PC-9 (cell line): ENCODE data around the gene TEX29. TPM values are rescaled to one million over a fixed set of nuclear protein-coding genes. Genes with fewer than 3 reads are reported as not detected.

Source experiments
- BruUV-seq: library from RNA; stranded (reverse); fragments of 400-500 nt; replicated peaks from 2 replicates; lab custom pipeline; 2021; lab: Mats Ljungman, UMichigan
- CTCF ChIA-PET: fragments of 300-600 bp; sonication (Branson Sonifier 250); formaldehyde crosslinking; loops from one replicate; lab custom pipeline; 2022; ENCODE audit warnings: antibody characterized with exemption; lab: Charles Lee
- POLR2A ChIA-PET: fragments of 300-600 bp; sonication (Branson Sonifier 250); formaldehyde crosslinking; loops from one replicate; lab custom pipeline; 2022; ENCODE audit warnings: antibody characterized with exemption; ENCODE audit not compliant: unreplicated experiment; lab: Charles Lee
- DNase-seq, 2 experiments: peaks; one replicate each; pipeline versions ENCODE4 v3.0.0 to v3.0.0-alpha.2; 2015 to 2022; ENCODE audit warnings: mixed read lengths in 1 of 2
- H2AFZ ChIP-seq: fragments of 200-600 bp; sonication (generic); 2 replicates; pipeline ENCODE4 v1.8.1; 2017; ENCODE audit warnings: antibody characterized with exemption
- H3F3A ChIP-seq: fragments of 200-600 bp; sonication (generic); 2 replicates; pipeline ENCODE4 v1.8.1; 2017; ENCODE audit warnings: antibody characterized with exemption, mild to moderate bottlenecking, low read depth; ENCODE audit not compliant: insufficient read depth
- H3K27ac ChIP-seq: fragments of 200-600 bp; sonication (generic); 2 replicates; pipeline ENCODE4 v1.6.1; 2016; ENCODE audit warnings: mixed run types
- H3K27me3 ChIP-seq: fragments of 200-600 bp; sonication (generic); 2 replicates; pipeline ENCODE4 v1.6.1; 2016; ENCODE audit warnings: low read depth, mixed run types; ENCODE audit not compliant: insufficient read depth
- H3K36me3 ChIP-seq: fragments of 200-600 bp; sonication (generic); 2 replicates; pipeline ENCODE4 v1.6.1; 2016; ENCODE audit warnings: low read depth, mixed run types
- H3K4me1 ChIP-seq: fragments of 200-600 bp; sonication (generic); replicated peaks from 2 replicates; pipeline ENCODE4 v1.6.1; 2016; ENCODE audit warnings: mixed run types; ENCODE audit not compliant: insufficient read depth
- H3K4me2 ChIP-seq: fragments of 200-600 bp; sonication (generic); 2 replicates; pipeline ENCODE4 v1.6.1; 2017; ENCODE audit warnings: mixed run types
- H3K4me3 ChIP-seq: fragments of 200-600 bp; sonication (generic); 2 replicates; pipeline ENCODE4 v1.6.1; 2016; ENCODE audit warnings: mixed run types
- H3K79me2 ChIP-seq: fragments of 200-600 bp; sonication (generic); 2 replicates; pipeline ENCODE4 v1.6.1; 2017; ENCODE audit warnings: low read depth, mixed run types
- H3K9me2 ChIP-seq: fragments of 200-600 bp; sonication (generic); 2 replicates; pipeline ENCODE4 v1.8.1; 2017; ENCODE audit warnings: mild to moderate bottlenecking; ENCODE audit not compliant: insufficient read depth
- H3K9me3 ChIP-seq: fragments of 200-600 bp; sonication (generic); 2 replicates; pipeline ENCODE4 v1.8.1; 2016; ENCODE audit warnings: low read depth; ENCODE audit not compliant: insufficient read depth
- H4K20me1 ChIP-seq: fragments of 200-600 bp; sonication (generic); 2 replicates; pipeline ENCODE4 v1.8.1; 2017; ENCODE audit not compliant: insufficient read depth
- EZH2 ChIP-seq: fragments of 200-600 bp; sonication (generic); IDR thresholded peaks from 2 replicates; pipeline ENCODE4 v1.8.0; 2017; ENCODE audit warnings: antibody characterized with exemption, low read depth
- intact Hi-C: fragments of 100-400 bp; cut with micrococcal nuclease; formaldehyde crosslinking; loops from one replicate; pipeline ENCODE4 v1.10.0; 2022; ENCODE audit not compliant: unreplicated experiment
- total RNA-seq: library from RNA; stranded (reverse); gene quantifications from 2 replicates; pipeline ENCODE4 v1.2.3, GENCODE V29; 2021
- TF ChIP-seq, protein P1 (sequence below): fragments of 200-600 bp; sonication (generic); conservative IDR thresholded peaks from 2 replicates; pipeline ENCODE4 v1.6.1; 2017; ENCODE audit warnings: mixed run types, antibody characterized with exemption, mild to moderate bottlenecking, moderate library complexity

Gene TEX29
- total RNA-seq, 1 experiment from 2014 or later, result not detected

DNA sequence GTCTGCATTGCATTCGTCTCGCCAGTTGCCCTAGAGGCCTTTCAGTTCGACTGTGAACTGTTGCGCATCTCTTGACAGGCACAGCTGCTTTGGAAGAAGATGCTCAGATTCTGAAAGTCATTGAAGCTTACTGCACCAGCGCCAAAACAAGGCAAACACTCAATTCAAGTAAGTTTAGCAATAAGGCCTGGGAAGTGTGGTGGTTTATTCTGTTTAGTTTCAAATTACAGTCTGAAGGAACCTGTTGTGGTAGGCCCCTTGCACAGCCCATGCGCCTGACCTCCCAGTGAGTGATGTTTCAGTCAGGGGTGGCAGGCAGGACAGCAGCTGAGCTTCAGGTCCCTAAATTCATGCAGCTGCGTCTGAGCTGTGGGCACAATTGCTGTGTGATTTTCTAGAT lies 32.2 kb upstream of the TEX29 start:
- Histone ChIP-seq H3K9me2 (no peaks in the 10 kb centered on the region), H3K27me3 (no peaks in the 10 kb centered on the region), H3K4me2 (no peak overlapping the region), H3K27ac (no peak overlapping the region), H3K4me1 (no peaks in the 10 kb centered on the region), H2AFZ (no peak overlapping the region), H4K20me1 (no peaks in the 10 kb centered on the region), H3K9me3 (no peaks in the 10 kb centered on the region), H3K79me2 (no peaks in the 10 kb centered on the region), H3F3A (no peaks in the 10 kb centered on the region), H3K4me3 (no peak overlapping the region), H3K36me3 (0 out of 2 replicates have a peak, but pooled peaks cover 5% of the 10 kb centered on the region)
- CTCF ChIA-PET, result no interaction called here
- intact Hi-C loops, result no loop called here
- no peak for DNase-seq
- TF ChIP-seq, protein P1, sequence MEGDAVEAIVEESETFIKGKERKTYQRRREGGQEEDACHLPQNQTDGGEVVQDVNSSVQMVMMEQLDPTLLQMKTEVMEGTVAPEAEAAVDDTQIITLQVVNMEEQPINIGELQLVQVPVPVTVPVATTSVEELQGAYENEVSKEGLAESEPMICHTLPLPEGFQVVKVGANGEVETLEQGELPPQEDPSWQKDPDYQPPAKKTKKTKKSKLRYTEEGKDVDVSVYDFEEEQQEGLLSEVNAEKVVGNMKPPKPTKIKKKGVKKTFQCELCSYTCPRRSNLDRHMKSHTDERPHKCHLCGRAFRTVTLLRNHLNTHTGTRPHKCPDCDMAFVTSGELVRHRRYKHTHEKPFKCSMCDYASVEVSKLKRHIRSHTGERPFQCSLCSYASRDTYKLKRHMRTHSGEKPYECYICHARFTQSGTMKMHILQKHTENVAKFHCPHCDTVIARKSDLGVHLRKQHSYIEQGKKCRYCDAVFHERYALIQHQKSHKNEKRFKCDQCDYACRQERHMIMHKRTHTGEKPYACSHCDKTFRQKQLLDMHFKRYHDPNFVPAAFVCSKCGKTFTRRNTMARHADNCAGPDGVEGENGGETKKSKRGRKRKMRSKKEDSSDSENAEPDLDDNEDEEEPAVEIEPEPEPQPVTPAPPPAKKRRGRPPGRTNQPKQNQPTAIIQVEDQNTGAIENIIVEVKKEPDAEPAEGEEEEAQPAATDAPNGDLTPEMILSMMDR, result no peak
- no peak for TF ChIP-seq EZH2
- POLR2A ChIA-PET, result interaction anchor here (0.6 kb wide), 1 partner anchor 235 kb away, joined by 7 read pairs; no protein-coding TSS in a partner anchor
- BruUV-seq, result no TSS peak

GRCh38 chr13:111289251-111289650 lies 31.2 kb upstream of the TEX29 start:
- Histone ChIP-seq H3K27me3 (no peaks in the 10 kb centered on the region), H3K4me1 (no peaks in the 10 kb centered on the region), H3K4me3 (no peak overlapping the region), H3K9me3 (no peaks in the 10 kb centered on the region), H3K27ac (no peak overlapping the region), H3K4me2 (no peak overlapping the region), H3F3A (no peaks in the 10 kb centered on the region), H3K9me2 (no peaks in the 10 kb centered on the region), H2AFZ (no peak overlapping the region), H3K79me2 (no peaks in the 10 kb centered on the region), H4K20me1 (no peaks in the 10 kb centered on the region), H3K36me3 (0 out of 2 replicates have a peak, but pooled peaks cover 5% of the 10 kb centered on the region)
- no peak for TF ChIP-seq EZH2
- TF ChIP-seq, protein P1, result no peak
- no TSS peak for BruUV-seq
- intact Hi-C loops, result no loop called here
- ChIA-PET CTCF (no interaction called here), POLR2A (no interaction called here)
- DNase-seq, result no peak

DNA sequence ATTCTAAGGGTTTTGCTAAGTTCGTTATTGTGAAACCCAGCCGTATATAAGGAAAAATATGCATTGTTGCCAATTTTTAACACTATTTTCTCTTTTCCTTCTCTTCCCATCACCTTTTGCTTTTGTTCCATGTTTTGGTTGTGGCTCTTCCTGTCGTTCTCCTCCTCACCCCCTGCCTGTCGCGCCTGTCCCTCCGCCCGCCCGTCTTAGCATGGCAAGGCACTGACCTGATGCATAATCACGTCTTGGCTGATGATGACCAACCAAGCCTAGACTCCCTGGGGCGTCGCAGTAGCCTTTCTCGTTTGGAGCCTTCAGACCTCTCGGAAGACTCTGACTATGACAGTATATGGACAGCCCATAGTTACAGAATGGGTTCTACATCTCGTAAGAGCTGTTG lies 28.5 kb upstream of the TEX29 start:
- TF ChIP-seq, protein P1, result no peak
- TF ChIP-seq EZH2, result no peak
- Histone ChIP-seq H4K20me1 (peaks cover 12% of the 10 kb centered on the region), H2AFZ (no peak overlapping the region), H3K9me2 (no peaks in the 10 kb centered on the region), H3K27ac (no peak overlapping the region), H3K4me2 (no peak overlapping the region), H3F3A (no peaks in the 10 kb centered on the region), H3K9me3 (no peaks in the 10 kb centered on the region), H3K79me2 (no peaks in the 10 kb centered on the region), H3K27me3 (no peaks in the 10 kb centered on the region), H3K4me3 (no peak overlapping the region), H3K36me3 (0 out of 2 replicates have a peak, but pooled peaks cover 5% of the 10 kb centered on the region), H3K4me1 (no peaks in the 10 kb centered on the region)
- intact Hi-C loops, result no loop called here
- CTCF ChIA-PET, result no interaction called here
- POLR2A ChIA-PET, result no interaction called here
- DNase-seq, result no peak
- BruUV-seq, result no TSS peak
